Pancreas (tissue), 10 donors: ENCODE results near the gene VWA3B. TPM values are rescaled to one million over a fixed set of nuclear protein-coding genes. Genes with fewer than 3 reads are reported as not detected.

Experiments used
- ATAC-seq, 4 donors: fragments of 200-7000 bp; cut with Tn5 transposase; one replicate each; pipeline versions ENCODE4 v1.8.0 to v1.9.1; 2020; ENCODE audit warnings: mild to moderate bottlenecking in 4 of 4, moderate library complexity in 4 of 4
- DNase-seq, 6 donors: peaks; one replicate each; pipeline ENCODE4 v3.0.0-alpha.2; 2020
- FAIRE-seq: peaks from 2 replicates; lab custom pipeline; 2012; peaks lifted over from hg19 to GRCh38; lab: Jason Lieb, UNC
- H3K27ac ChIP-seq, 4 donors: fragments of 200-600 bp; sonication (generic); 1 replicate in 3 of 4; 2 replicates in 1 of 4; pipeline versions ENCODE4 v1.5.0 to v1.8.0; 2020
- H3K27me3 ChIP-seq, 4 donors: fragments of 200-600 bp; one replicate each; pipeline ENCODE4 v1.8.0; 2021
- H3K36me3 ChIP-seq, 3 donors: fragments of 200-600 bp; sonication (generic) in 1 of 3; one replicate each; pipeline versions ENCODE4 v1.5.0 to v1.8.0; 2020 to 2021
- H3K4me1 ChIP-seq, 3 donors: fragments of 200-600 bp; one replicate each; pipeline ENCODE4 v1.8.0; 2021
- H3K4me3 ChIP-seq, 4 donors: fragments of 200-600 bp; sonication (generic) in 2 of 4; one replicate each; pipeline versions ENCODE4 v1.5.0 to v1.8.0; 2020 to 2021
- H3K9me3 ChIP-seq, 4 donors: fragments of 200-600 bp; one replicate each; pipeline ENCODE4 v1.8.0; 2021
- WGBS, 2 donors: extraction: QIAGEN DNeasy Blood & Tissue Kit; methylation state at CpG; one replicate each; pipeline ENCODE4 v1.1.7; 2013; 5-methylcytosine and 5-hydroxymethylcytosine counted together
- intact Hi-C, 3 donors: fragments of 100-400 bp; cut with DNase I; formaldehyde crosslinking; loops; one replicate each; pipeline versions ENCODE4 v1.11.1 to v1.14.2; 2022
- polyA plus RNA-seq, 2 donors: library from polyadenylated mRNA; stranded (reverse); fragments of 200-250 nt; gene quantifications; one replicate each; pipeline ENCODE4 v1.2.3, GENCODE V29; 2013
- total RNA-seq, 6 donors: library from RNA; stranded (reverse); fragmentation: NEBNext Ultra II Directional in 4 of 6; extraction: Animal tissue kit (Norgen Biotek cat#: 25700) in 4 of 6; gene quantifications; one replicate each; pipeline versions ENCODE4 v1.2.1 to v1.2.4, GENCODE V29; 2021 to 2023
- TF ChIP-seq, protein P1 (sequence below), 4 donors: fragments of 200-600 bp; sonication (generic) in 3 of 4; IDR thresholded peaks; one replicate each; pipeline versions ENCODE4 v1.5.0 to v1.8.0; 2021; ENCODE audit warnings: antibody characterized with exemption in 4 of 4
- donor health status: healthy with polysubstance abuse.
- donor health status: DM: no; HTN: no; CAD: no; lungs with moderate emphysema.
- donor health status: DM: no; HTN: no; CAD: no.
- donor health status: control.
- donor health status: control.
- donor health status: Bipolar disorder and iron deficiency.
- donor health status: DM: yes; HTN: yes; CAD: no.
- donor health status: DM: no; HTN: no; CAD: no.
- donor health status: DM: no; HTN: no; CAD: no.
- donor health status: DM: yes; HTN: yes; CAD: no.

Gene VWA3B
- total and polyA plus RNA-seq, 8 donors, result 0.04 to 0.24 (median 0.07) TPM; not detected in 5

DNA sequence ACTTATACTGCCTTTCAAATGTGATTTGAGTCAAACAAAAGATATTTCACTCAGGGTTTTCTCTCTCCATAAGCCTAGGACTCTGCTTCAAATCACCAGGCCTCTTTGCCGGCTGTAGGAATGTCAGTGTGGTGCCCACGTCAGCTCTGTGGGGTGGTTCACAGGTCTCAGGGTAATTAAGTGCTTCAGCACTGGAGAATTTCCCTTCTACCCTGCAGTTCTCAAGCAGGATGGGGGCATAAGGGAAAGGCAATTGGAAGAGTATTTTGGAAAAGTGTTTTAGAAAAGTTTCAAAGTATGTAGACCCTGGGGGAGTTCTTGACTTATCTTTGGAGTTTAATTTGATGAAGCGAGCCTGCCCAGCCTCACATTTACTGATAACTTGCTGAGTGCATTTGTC, 268.9 kb downstream of the VWA3B start:
- DNase-seq (no peak), FAIRE-seq (no peak), ATAC-seq (no peak)
- no peak overlapping the region for H3K27ac ChIP-seq
- no peaks in the 10 kb centered on the region for H3K36me3 ChIP-seq
- intact Hi-C loops, result no loop called here
- H3K9me3 ChIP-seq, result no peaks in the 10 kb centered on the region
- H3K27me3 ChIP-seq, result no peaks in the 10 kb centered on the region
- no peaks in the 10 kb centered on the region for H3K4me1 ChIP-seq
- H3K4me3 ChIP-seq, result no peak overlapping the region
- TF ChIP-seq, protein P1, sequence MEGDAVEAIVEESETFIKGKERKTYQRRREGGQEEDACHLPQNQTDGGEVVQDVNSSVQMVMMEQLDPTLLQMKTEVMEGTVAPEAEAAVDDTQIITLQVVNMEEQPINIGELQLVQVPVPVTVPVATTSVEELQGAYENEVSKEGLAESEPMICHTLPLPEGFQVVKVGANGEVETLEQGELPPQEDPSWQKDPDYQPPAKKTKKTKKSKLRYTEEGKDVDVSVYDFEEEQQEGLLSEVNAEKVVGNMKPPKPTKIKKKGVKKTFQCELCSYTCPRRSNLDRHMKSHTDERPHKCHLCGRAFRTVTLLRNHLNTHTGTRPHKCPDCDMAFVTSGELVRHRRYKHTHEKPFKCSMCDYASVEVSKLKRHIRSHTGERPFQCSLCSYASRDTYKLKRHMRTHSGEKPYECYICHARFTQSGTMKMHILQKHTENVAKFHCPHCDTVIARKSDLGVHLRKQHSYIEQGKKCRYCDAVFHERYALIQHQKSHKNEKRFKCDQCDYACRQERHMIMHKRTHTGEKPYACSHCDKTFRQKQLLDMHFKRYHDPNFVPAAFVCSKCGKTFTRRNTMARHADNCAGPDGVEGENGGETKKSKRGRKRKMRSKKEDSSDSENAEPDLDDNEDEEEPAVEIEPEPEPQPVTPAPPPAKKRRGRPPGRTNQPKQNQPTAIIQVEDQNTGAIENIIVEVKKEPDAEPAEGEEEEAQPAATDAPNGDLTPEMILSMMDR (IDR thresholded peaks at IDR 0.05), result no peak
- WGBS, 2 donors, result 60 to 61% methylated on average over 3 of the region's 3 CpGs

DNA sequence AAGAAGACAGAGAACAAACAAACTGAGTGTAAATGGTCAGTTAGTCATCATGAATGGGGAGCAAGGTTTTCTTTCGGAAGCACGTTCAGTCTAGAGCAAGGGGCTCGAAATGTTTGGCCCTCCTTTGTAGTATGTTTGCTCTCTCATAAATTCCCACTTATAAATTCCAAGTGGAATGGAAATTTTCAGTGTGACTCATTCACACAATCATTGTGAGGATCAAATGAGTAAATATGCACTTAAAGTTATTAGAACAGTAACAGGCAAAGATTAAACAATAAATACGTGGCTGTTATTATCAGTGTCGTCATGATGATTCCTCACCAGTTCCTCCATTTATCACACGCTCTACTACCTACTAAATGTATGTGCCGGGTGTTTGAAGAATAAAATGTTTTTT, 269.8 kb downstream of the VWA3B start:
- TF ChIP-seq, protein P1 (IDR thresholded peaks at IDR 0.05), result no peak
- FAIRE-seq, result no peak
- no peaks in the 10 kb centered on the region for H3K36me3 ChIP-seq
- no peak for DNase-seq
- no peak overlapping the region for H3K27ac ChIP-seq
- H3K4me1 ChIP-seq, result no peaks in the 10 kb centered on the region
- intact Hi-C loops, result no loop called here
- no peaks in the 10 kb centered on the region for H3K27me3 ChIP-seq
- H3K4me3 ChIP-seq, result no peak overlapping the region
- ATAC-seq, result peak in 1 of 4 donors; percentile 47
- H3K9me3 ChIP-seq, result no peaks in the 10 kb centered on the region
- 58% methylated on average over 7 of the region's 7 CpGs for WGBS, 2 donors

DNA sequence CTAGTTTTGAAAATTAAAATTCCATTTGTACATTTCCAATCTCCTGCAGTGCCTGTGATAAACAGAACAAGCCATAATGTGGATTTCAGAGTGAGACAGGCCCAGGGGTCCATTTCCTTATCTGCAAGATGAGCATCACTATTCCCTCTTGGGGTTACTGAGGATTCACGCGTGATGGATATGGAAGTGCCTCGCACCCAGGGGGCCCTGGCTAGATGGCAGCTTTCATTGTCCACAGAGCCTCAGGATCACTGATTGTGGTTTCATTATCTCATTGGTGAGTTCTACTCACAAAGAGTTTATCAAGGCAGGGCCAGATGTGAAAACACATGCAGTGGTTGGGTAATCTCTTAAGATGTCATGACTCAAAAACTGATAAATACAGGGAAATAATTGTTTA, 270.9 kb downstream of the VWA3B start:
- no peak overlapping the region for H3K27ac ChIP-seq
- H3K4me3 ChIP-seq, result no peak overlapping the region
- H3K36me3 ChIP-seq, result no peaks in the 10 kb centered on the region
- intact Hi-C loops, result no loop called here
- FAIRE-seq, result no peak
- 55 to 66% methylated on average over 3 of the region's 3 CpGs for WGBS, 2 donors
- H3K9me3 ChIP-seq, result no peaks in the 10 kb centered on the region
- no peaks in the 10 kb centered on the region for H3K27me3 ChIP-seq
- TF ChIP-seq, protein P1 (IDR thresholded peaks at IDR 0.05), result no peak
- ATAC-seq, result no peak
- no peak for DNase-seq
- H3K4me1 ChIP-seq, result no peaks in the 10 kb centered on the region

DNA sequence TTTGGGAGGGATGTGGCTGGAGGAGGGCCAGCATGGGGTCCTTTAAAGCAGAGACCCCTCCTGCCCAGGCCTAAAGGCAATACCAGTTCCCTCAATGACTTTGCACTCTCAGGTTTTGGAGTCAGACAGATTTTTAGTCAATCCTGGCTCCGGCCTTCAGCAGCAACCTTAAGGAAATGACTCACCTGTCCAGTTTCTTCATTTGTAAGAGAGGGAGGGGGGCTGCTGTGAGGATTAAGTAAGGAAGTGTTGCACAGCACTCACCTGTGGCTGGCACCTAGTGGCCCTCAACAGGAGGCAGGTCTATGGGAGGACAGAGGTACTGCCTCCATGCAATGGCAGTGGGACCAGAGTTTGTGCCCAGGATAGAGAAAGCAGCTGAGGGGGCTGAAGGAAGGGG, 273.0 kb downstream of the VWA3B start:
- intact Hi-C loops, result no loop called here
- no peak overlapping the region for H3K4me3 ChIP-seq
- no peaks in the 10 kb centered on the region for H3K27me3 ChIP-seq
- no peak overlapping the region for H3K27ac ChIP-seq
- WGBS, 2 donors, result 94 to 100% methylated on average over 1 of the region's 1 CpG
- no peaks in the 10 kb centered on the region for H3K4me1 ChIP-seq
- no peaks in the 10 kb centered on the region for H3K9me3 ChIP-seq
- no peaks in the 10 kb centered on the region for H3K36me3 ChIP-seq
- TF ChIP-seq, protein P1 (IDR thresholded peaks at IDR 0.05), result no peak
- FAIRE-seq (no peak), ATAC-seq (no peak), DNase-seq (no peak)

Other genes with a start within 250 kb of the VWA3B start
- gene TMEM131, start 91.2 kb upstream of the VWA3B start, total RNA-seq, result 10 to 100 TPM; 15.5 to 26.5 (median 21.4) TPM
- 10 to 100 TPM in 1 of 2 donors, 1 to 10 TPM in 1; 8.1 to 11.0 TPM for gene TMEM131, start 91.2 kb upstream of the VWA3B start, polyA plus RNA-seq